Kidney epithelial cell (primary cell): Measurements from ENCODE around the gene VSIG2. TPM values are rescaled to one million over a fixed set of nuclear protein-coding genes. Genes with fewer than 3 reads are reported as not detected.

Source experiments
- DNase-seq: peaks from one replicate; pipeline ENCODE4 v3.0.0-alpha.2; 2010; ENCODE audit warnings: low read depth
- H3K27me3 ChIP-seq: 2 replicates; pipeline ENCODE4 v1.6.0; 2011; ENCODE audit warnings: low read length; ENCODE audit not compliant: control insufficient read depth, insufficient read depth
- H3K36me3 ChIP-seq: 2 replicates; pipeline ENCODE4 v1.5.1; 2011; ENCODE audit warnings: low read length; ENCODE audit not compliant: control insufficient read depth, insufficient read depth
- H3K4me3 ChIP-seq: 2 replicates; pipeline ENCODE4 v1.5.1; 2011; ENCODE audit warnings: low read depth, mild to moderate bottlenecking, control low read depth, low read length
- total RNA-seq: library from RNA; depleted of rRNA; stranded (reverse); fragments of >200 nt; gene quantifications from 2 replicates; pipeline ENCODE4 v1.2.3, GENCODE V29; 2015
- TF ChIP-seq, protein P1 (sequence below): IDR thresholded peaks from 2 replicates; pipeline ENCODE4 v1.5.1; 2011; ENCODE audit warnings: mild to moderate bottlenecking, moderate library complexity, low read length, control low read depth, inconsistent platforms; ENCODE audit not compliant: insufficient read depth, poor library complexity, severe bottlenecking

Gene VSIG2
- total RNA-seq, 1 donor from 2014 or later: 0.50 TPM

GRCh38 chr11:124757320-124757719, 5.3 kb upstream of the VSIG2 start:
- H3K27me3 ChIP-seq: peaks cover 37% of the 10 kb centered on the region
- TF ChIP-seq, protein P1, sequence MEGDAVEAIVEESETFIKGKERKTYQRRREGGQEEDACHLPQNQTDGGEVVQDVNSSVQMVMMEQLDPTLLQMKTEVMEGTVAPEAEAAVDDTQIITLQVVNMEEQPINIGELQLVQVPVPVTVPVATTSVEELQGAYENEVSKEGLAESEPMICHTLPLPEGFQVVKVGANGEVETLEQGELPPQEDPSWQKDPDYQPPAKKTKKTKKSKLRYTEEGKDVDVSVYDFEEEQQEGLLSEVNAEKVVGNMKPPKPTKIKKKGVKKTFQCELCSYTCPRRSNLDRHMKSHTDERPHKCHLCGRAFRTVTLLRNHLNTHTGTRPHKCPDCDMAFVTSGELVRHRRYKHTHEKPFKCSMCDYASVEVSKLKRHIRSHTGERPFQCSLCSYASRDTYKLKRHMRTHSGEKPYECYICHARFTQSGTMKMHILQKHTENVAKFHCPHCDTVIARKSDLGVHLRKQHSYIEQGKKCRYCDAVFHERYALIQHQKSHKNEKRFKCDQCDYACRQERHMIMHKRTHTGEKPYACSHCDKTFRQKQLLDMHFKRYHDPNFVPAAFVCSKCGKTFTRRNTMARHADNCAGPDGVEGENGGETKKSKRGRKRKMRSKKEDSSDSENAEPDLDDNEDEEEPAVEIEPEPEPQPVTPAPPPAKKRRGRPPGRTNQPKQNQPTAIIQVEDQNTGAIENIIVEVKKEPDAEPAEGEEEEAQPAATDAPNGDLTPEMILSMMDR: no peak
- no peak overlapping the region for H3K4me3 ChIP-seq
- H3K36me3 ChIP-seq: no peaks in the 10 kb centered on the region
- DNase-seq: no peak

- H3K27me3 ChIP-seq: peaks cover 39% of the 10 kb centered on the region
- H3K4me3 ChIP-seq: no peak overlapping the region
- H3K36me3 ChIP-seq: no peaks in the 10 kb centered on the region
- no peak for DNase-seq
- TF ChIP-seq, protein P1: no peak
These were observed 4.7 kb upstream of the VSIG2 start for GRCh38 chr11:124756753-124757227.

GRCh38 chr11:124756033-124756752, 4.1 kb upstream of the VSIG2 start:
- TF ChIP-seq, protein P1: no peak
- H3K36me3 ChIP-seq: no peaks in the 10 kb centered on the region
- H3K27me3 ChIP-seq: peaks cover 39% of the 10 kb centered on the region
- no peak for DNase-seq
- H3K4me3 ChIP-seq: no peak overlapping the region

GRCh38 chr11:124754710-124755109, 2.7 kb upstream of the VSIG2 start:
- peaks cover 30% of the 10 kb centered on the region for H3K27me3 ChIP-seq
- no peak for DNase-seq
- no peak overlapping the region for H3K4me3 ChIP-seq
- TF ChIP-seq, protein P1: no peak
- H3K36me3 ChIP-seq: no peaks in the 10 kb centered on the region

DNA sequence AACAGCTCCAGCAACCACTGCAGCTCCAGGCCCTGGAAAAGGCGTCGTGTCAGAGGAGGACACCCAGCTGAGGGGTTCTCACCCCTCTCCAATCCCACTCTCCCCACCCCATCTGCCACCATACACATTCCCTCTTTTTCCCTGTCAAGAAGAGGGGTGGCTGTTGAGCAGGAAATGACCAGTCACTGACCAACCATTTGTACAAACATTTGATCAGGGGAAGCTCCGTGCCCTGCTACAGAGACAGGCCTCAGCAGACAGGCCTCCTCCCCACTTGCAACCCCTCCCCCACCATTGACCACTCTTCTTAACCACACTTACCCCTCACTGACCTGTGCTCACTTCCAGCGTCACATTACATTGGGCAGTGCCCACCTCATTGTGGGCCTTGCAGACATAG, 2.3 kb upstream of the VSIG2 start:
- Histone ChIP-seq H3K27me3 (peaks cover 28% of the 10 kb centered on the region), H3K4me3 (no peak overlapping the region), H3K36me3 (no peaks in the 10 kb centered on the region)
- TF ChIP-seq, protein P1: no peak
- DNase-seq: no peak

DNA sequence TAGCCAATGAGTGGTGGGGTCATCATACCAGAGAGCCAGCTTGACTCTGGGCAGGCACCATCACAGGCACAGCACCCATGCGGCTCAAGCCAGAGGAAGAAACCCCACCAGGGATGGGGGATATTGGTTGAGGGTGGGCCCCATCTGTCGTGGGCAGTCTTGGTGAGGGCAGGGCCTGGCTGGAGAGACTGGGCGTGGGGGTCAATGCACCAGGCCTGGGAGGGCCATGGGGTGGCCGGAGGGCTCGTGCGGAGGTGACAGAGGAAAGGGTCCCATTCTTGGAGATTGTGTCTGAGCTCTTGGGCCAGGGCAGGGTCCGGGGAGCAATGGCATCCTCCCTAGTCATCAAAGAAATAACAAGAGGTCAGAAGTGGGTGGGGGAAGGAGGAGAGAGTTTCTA, 1.6 kb upstream of the VSIG2 start:
- DNase-seq: no peak
- TF ChIP-seq, protein P1: no peak
- Histone ChIP-seq H3K4me3 (no peak overlapping the region), H3K27me3 (peaks cover 25% of the 10 kb centered on the region), H3K36me3 (no peaks in the 10 kb centered on the region)
